ENCODE measurements around the gene PRL.

Gene PRL

DNA sequence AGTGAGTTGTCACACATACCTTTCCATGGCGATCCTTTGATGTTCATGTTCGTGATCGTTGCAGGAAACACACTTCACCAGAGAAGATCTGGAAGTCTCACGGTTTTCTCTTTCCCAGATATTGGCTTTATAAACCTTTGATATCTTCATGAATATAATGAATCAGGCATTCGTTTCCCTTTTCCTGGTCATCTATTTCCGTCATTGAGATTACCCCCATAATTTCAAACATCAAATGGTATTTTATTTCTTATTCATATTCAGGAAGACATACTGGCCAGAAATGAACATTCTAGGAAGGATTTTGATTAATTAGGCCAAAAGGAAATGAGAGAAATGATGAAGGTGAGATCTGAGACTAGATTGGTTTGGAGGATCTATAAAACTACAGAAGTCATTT lies at the start of gene PRL:
PRL (minus strand) TSS at position 101 of the 400 bp plus-strand sequence; CDS start at position 47, 54 bp downstream.
- TF ChIP-seq, protein P1, sequence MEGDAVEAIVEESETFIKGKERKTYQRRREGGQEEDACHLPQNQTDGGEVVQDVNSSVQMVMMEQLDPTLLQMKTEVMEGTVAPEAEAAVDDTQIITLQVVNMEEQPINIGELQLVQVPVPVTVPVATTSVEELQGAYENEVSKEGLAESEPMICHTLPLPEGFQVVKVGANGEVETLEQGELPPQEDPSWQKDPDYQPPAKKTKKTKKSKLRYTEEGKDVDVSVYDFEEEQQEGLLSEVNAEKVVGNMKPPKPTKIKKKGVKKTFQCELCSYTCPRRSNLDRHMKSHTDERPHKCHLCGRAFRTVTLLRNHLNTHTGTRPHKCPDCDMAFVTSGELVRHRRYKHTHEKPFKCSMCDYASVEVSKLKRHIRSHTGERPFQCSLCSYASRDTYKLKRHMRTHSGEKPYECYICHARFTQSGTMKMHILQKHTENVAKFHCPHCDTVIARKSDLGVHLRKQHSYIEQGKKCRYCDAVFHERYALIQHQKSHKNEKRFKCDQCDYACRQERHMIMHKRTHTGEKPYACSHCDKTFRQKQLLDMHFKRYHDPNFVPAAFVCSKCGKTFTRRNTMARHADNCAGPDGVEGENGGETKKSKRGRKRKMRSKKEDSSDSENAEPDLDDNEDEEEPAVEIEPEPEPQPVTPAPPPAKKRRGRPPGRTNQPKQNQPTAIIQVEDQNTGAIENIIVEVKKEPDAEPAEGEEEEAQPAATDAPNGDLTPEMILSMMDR (IDR thresholded peaks at IDR 0.05; ENCODE audit: insufficient read depth, low read depth, low read length, missing control alignments), result no peak
- no peak for DNase-seq (ENCODE audit: low read depth)
- H3K4me3 ChIP-seq (ENCODE audit: low read length), result no peak within 1 kb of the TSS

DNA sequence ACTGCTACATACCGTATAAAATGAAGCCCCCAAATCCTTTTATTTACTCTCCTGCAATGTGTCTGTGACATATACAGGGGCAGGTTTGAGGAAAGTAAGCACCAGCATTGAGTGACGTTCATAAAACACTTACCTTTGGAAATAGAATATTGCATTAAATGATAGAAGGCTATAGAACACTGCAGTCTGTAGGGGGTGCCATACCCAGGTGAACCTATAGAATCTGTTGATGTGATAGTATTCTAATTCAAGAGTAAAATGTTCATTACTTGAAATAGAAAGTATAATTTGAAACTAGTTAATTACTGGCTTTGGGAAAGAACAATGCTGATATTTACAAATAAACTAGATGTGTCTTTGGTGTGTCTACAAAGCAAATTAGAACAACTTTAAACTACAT lies 47.0 kb upstream of the PRL start:
- H3K4me3 ChIP-seq (ENCODE audit: low read length), result no peak overlapping the region
- TF ChIP-seq, protein P1 (IDR thresholded peaks at IDR 0.05; ENCODE audit: insufficient read depth, low read depth, low read length, missing control alignments), result peak; percentile 54
- peak; percentile 39 for DNase-seq (ENCODE audit: low read depth)

DNA sequence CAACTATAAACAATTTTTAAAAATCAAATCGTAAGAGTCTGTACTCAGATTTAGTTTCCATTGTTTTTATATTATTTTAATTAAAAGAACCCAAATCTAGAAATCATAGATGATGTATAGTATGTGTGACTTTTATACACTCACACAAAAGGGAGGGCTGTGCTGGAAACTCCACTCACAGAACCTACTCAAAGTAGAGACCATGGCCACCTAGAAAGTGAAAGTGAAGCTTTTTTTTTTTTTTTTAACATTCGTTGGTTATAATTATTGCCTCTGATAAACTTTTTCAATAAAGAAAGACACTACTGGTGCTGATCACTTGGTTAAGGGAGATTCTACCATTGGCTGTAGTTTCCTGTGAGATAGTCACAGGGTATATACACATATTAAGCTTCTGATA lies 37.9 kb upstream of the PRL start:
- DNase-seq (ENCODE audit: low read depth), result no peak
- no peak overlapping the region for H3K4me3 ChIP-seq (ENCODE audit: low read length)
- TF ChIP-seq, protein P1 (IDR thresholded peaks at IDR 0.05; ENCODE audit: insufficient read depth, low read depth, low read length, missing control alignments), result no peak

DNA sequence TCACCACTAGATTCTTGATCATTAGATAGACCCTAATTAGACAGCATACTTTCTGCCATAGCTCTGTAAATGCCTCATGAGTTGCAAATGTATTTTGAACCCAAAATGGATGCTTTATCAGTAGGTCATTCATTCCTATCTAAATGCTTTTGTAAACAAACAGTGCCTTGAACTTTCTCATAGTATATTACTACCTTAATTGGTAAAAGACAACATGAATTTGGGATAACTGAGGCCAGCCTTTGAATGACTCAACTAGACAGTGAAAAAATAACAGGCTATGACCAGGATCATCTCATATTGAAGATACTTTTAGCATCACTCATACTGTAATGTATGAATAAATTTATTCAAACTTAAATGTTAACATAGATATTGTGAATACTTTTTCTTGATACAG lies 37.0 kb upstream of the PRL start:
- DNase-seq (ENCODE audit: low read depth), result no peak
- no peak overlapping the region for H3K4me3 ChIP-seq (ENCODE audit: low read length)

DNA sequence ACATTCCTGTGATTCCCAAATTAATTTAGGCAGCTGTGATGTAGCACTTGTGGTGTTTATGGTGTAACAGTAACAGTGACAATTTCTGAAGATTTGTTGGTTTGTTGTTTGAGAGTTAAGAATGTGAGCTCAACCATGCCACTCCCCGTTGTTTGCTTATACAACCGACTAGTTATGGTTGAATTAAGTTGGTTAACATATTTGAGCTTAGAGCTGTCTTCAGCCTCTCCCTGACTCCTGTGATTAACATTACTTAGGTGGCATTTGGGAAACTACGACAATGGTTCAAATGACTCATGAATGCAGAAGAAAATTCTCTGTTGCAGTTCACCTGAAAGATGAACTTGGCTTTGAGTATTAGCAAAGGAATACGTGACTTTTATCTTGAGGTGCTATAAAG lies 35.9 kb upstream of the PRL start:
- peak; percentile 39 for DNase-seq (ENCODE audit: low read depth)
- TF ChIP-seq, protein P1 (IDR thresholded peaks at IDR 0.05; ENCODE audit: insufficient read depth, low read depth, low read length, missing control alignments), result no peak
- no peak overlapping the region for H3K4me3 ChIP-seq (ENCODE audit: low read length)

More for the DNA sequence above, 37.0 kb upstream of the PRL start:
- TF ChIP-seq, protein P1 (IDR thresholded peaks at IDR 0.05; ENCODE audit: insufficient read depth, low read depth, low read length, missing control alignments), result no peak

DNA sequence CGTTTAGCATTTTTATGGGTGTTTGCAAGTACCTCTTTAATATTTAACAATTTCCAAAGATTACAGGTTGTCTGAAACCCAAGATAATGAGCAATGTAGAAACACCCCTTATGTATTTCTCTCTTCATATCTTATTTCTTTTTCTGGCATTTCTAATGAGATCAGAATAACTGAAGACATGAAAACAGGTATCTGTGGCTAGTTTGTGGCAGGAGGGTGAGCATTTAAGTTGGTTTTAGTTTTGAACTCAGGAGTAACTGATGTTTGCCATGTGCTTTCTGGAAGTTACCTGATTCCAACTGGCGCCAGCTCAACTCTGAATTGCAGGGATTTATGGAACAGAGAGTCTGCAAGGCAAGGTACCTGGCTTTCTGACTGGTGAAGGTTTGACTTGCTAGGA lies 35.4 kb upstream of the PRL start:
- TF ChIP-seq, protein P1 (IDR thresholded peaks at IDR 0.05; ENCODE audit: insufficient read depth, low read depth, low read length, missing control alignments), result no peak
- H3K4me3 ChIP-seq (ENCODE audit: low read length), result no peak overlapping the region
- DNase-seq (ENCODE audit: low read depth), result no peak

DNA sequence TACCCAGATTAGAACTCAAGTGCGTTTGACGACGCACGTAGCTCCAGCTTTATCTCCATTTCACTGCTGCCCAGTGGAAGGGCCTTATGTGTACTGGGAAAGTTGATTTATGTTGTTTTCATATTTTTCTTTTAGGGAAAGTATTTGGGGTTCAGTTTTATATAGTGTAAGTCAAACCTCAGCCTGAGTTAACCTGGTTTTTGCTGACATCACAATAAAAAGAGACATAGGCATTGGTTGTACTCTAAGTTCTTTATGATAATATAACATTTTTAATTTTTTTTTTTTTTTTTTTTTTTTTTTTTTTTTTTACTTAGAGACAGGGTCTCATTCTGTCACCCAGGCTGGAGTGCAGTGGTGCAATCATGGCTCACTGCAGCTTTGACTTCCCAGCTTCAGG lies 34.1 kb upstream of the PRL start:
- TF ChIP-seq, protein P1 (IDR thresholded peaks at IDR 0.05; ENCODE audit: insufficient read depth, low read depth, low read length, missing control alignments), result no peak
- no peak overlapping the region for H3K4me3 ChIP-seq (ENCODE audit: low read length)
- DNase-seq (ENCODE audit: low read depth), result no peak
